T-helper 1 cell treated with Interleukin-12 subunit alpha and Interleukin-12 subunit beta and Interleukin-4 antibody, amounts not matched to agents 30 ng/mL and 1 ng/mL, for 36 hours (primary cell): ENCODE measurements around the gene ABCB6. TPM values are rescaled to one million over a fixed set of nuclear protein-coding genes. Genes with fewer than 3 reads are reported as not detected.

Experiments
- intact Hi-C: fragments of 100-400 bp; cut with micrococcal nuclease; formaldehyde crosslinking; loops from one replicate; pipeline ENCODE4 v1.15.1; 2024
- total RNA-seq: library from RNA; stranded (reverse); gene quantifications from 2 replicates; pipeline ENCODE4 v1.2.3, GENCODE V29; 2022

Gene ABCB6
- total RNA-seq, 1 donor from 2014 or later: 22.7 TPM

GRCh38 chr2:219199470-219200211 lies 19.1 kb downstream of the ABCB6 start:
- intact Hi-C loops: no loop called here

DNA sequence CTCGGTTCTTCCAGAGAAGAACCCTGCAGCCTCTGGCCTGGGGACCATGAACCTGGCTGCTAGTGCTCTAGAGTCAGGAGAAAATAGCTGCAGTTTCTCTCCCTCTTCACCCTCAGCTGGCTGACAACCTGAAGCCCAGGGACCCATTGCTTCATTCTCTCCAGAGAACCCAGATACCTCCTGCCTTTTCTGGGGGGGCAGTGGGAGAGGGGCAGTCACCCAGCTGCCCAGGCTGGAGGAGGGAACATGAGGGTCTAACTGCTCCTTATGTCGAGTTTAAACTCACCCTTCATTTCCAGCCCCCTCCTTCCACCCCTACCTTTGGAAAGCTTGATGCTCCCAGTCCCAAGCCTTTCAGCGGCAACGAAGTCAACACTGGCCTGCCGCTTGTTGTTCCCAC lies 19.8 kb downstream of the ABCB6 start:
- intact Hi-C loops: no loop called here

DNA sequence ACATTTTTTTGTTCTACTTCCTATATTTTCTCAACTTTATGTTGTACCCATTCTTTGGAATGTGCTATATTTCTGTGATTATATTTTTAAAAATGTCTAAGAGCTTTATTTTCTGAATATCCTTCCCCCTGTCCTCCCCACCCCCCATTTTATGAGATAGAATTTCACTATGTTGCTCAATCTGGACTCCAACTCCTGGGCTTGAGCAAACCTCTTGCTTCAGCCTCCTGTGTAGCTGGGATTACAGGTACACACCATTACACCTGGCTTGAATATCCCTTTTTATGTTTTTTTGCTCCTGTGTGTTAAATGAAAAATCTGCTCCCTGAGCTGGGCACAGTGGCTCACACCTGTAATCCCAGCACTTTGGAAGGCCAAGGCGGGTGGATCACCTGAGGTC lies 21.4 kb downstream of the ABCB6 start:
- intact Hi-C loops: no loop called here

GRCh38 chr2:219186754-219187456 lies 31.9 kb downstream of the ABCB6 start:
- intact Hi-C loops: no loop called here

DNA sequence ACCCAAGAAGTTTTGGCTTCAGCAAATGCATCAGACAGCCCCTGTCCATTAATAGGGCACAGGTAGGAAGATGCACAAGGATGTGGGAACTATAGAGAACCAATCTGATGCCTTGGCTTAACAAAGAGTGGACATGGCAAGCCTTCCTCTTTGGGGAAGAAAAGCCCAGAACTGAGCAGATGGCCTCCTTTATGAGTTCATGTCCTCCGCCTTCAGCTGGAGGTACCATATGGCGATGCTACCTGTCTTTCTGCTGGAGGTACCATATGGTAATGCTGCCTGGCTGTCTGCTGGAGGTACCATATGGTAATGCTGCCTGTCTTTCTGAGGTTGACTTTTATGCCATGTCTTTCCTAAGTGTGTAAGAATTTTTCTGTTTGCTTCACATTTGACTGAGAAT lies 34.6 kb downstream of the ABCB6 start:
- intact Hi-C loops: no loop called here

DNA sequence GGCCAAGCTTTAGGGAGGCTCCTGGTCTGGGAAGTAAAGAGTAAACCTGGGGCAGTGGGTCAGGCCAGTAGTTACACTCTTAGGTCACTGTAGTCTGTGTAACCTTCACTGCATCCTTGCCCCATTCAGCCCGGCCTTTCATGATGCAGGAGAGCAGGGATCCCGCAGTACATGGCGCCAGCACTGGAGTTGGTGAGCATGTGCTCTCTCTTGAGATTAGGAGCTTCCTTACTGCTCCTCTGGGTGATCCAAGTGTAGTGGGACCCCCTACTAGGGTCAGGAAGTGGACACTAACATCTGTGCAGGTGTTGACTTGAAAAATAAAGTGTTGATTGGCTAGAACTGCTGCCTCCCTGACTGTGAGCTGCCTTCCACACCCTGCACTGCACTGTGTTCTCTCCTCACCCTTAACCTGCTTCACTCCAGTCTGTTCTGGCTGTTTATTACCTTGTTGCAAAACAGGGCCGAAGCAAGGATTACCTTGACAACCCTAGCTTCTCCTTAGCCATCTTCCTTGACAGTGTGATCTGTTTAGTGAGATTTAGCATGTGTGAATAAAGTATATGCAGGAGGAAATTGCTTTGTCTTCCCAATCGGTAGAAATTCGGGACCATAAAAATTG lies 35.5 kb downstream of the ABCB6 start:
- intact Hi-C loops: no loop called here

DNA sequence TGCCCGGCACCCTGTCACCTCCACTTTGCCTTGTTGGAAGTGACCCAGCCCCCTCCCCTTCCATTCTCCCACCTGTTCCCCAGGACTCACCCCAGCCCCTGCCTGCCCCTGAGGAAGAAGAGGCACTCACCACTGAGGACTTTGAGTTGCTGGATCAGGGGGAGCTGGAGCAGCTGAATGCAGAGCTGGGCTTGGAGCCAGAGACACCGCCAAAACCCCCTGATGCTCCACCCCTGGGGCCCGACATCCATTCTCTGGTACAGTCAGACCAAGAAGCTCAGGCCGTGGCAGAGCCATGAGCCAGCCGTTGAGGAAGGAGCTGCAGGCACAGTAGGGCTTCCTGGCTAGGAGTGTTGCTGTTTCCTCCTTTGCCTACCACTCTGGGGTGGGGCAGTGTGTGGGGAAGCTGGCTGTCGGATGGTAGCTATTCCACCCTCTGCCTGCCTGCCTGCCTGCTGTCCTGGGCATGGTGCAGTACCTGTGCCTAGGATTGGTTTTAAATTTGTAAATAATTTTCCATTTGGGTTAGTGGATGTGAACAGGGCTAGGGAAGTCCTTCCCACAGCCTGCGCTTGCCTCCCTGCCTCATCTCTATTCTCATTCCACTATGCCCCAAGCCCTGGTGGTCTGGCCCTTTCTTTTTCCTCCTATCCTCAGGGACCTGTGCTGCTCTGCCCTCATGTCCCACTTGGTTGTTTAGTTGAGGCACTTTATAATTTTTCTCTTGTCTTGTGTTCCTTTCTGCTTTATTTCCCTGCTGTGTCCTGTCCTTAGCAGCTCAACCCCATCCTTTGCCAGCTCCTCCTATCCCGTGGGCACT lies 36.2 kb downstream of the ABCB6 start:
- intact Hi-C loops: no loop called here

GRCh38 chr2:219181531-219181930 lies 37.2 kb downstream of the ABCB6 start:
- intact Hi-C loops: no loop called here

GRCh38 chr2:219180961-219181360 lies 37.8 kb downstream of the ABCB6 start:
- intact Hi-C loops: no loop called here

DNA sequence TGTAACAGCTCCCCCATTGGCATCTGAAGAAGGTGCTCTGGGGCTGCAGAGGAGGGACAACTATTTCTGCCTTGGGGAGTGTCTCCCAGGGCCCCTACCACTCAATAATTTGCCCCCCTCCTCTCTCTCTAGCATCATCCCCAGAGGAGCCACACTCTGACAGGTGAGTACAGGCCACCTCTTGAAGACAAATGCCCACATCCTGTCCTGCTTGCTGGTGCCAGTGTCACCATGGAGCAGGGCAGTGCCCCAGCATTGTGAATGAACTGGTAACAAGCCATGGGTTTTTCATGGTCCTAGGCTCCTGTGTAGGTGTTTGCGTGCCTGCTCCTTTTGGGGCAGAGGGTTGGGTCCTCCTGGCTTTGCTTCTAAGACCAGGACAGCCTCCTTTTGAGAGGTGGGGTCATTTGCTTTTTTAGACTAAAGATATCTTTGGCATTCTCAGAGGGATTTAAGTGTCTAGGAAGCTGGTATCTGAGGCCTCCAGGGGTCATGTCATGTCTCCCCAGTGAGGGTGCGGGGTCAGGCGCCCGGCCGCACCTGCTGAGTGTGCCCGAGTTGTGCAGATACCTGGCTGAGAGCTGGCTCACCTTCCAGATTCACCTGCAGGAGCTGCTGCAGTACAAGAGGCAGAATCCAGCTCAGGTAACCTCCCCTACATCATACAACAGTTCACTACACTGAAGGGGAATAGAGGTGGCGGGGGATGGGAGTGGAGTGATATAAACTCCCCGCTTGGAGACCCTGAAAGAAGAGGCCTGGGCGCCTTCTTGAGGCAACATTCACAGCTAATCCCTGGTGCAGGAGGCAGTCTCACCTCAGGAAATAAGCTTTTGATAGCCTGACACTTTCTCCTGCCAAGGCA lies 38.9 kb downstream of the ABCB6 start:
- intact Hi-C loops: loop anchor here (2.0 to 5.0 kb wide), 4 partner anchors 363 to 963 kb away; partner anchors contain the start of genes ARPC2, CHPF, CTDSP1 and RNF25

DNA sequence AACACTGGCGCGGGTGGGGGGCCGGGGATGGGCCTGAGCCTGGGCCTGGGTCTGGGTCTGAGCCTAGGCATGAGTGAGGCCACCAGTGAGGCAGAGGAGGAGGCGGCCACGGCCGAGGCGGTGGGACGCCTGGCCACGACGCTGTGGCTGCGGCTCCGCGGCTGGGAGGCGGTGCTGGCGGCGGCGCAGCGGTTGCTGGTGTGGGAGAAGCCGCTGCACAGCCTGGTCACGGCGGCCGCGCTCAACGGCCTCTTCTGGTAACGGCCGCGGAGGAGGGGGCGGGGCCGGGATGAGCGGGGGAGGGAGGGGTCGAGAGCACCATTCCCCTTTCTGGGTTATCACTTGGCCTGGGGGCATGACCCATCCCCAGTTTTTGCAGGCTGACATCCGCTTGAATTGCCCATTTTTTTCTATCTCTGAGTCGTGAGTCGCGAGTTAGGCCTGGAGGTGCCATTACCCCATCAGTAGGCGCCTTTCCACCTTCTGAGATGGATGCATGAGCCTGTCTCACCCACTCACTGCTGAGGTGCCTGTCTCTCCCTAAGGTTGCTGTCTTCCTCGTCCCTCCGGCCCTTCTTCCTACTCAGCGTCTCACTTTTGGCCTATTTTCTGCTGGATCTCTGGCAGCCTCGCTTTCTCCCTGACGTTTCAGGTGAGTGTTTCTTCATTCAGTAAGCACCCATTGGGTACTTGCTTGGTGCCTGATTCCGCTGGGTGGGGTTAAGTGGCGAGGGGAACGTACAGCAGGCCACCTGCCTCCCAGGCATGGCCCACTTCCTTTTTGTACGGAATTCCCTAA lies 40.2 kb downstream of the ABCB6 start:
- intact Hi-C loops: loop anchor here (1.0 to 5.0 kb wide), 10 partner anchors 28 to 961 kb away; partner anchors contain the start of genes ANKZF1, ARPC2, ATG9A and CHPF

GRCh38 chr2:219177552-219178376 lies 41.0 kb downstream of the ABCB6 start, which contains the start of gene RETREG2:
Gene RETREG2, plus strand, starts transcription at chr2:219178275. Its CDS starts 78 bp downstream, at chr2:219178353.
- intact Hi-C loops: loop anchor here (1.0 to 5.0 kb wide), 20 partner anchors 17 to 960 kb away; partner anchors contain the start of genes AAMP, ABCB6, ANKZF1 and ARPC2

DNA sequence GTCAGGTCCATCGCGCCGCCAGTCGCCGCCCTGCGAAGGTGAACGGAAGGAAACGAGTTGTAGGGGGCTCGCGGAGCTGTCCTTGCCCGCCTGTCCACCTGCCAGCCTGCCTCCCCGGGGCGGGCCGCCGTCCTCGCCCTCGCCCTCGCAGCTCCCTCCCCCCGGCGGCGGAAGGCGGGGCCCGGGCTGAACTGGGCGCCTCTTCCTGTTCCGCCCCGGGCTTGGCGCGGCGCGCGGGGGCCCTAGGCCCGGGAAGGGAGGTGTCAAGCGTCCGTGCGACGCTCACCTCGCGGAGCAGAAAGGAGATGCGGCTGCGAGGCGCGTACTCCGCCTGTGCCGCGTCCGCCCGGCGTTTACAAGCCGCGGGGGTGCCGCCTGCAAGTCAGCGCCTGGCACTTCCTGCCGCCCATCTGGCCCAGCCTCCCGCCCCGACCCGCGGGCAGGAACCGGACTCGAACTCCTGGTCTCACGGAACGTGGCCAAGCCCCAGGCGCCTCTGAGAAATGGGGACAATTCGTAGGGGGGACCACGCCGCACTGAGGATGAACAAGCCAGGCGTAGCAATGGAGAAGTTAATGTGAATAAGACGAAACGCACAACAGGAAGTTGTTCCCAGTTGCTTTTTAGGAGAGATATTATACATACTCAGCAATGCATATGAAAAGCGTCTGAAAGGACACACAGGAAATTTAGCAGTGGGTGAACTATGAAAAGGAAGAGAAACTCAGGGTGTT lies 41.8 kb downstream of the ABCB6 start, which contains the start of gene CNPPD1:
CNPPD1 (minus strand) TSS at position 108 of the 734 bp plus-strand sequence; CDS start at position 11, 97 bp downstream.
- intact Hi-C loops: loop anchor here (1.0 to 5.0 kb wide), 14 partner anchors 17 to 960 kb away; partner anchors contain the start of genes AAMP, ABCB6, ARPC2 and CNOT9

- intact Hi-C loops: loop anchor here (1.0 to 5.0 kb wide), 9 partner anchors 43 to 959 kb away; partner anchors contain the start of genes ABCB6, ARPC2, CNOT9 and CTDSP1
Measured at GRCh38 chr2:219175928-219176817, 42.6 kb downstream of the ABCB6 start.

- intact Hi-C loops: loop anchor here (5.0 kb wide), 3 partner anchors 503 to 958 kb away; partner anchors contain the start of genes ARPC2, CTDSP1, RNF25 and STK36
Measured at GRCh38 chr2:219175486-219175885, 43.3 kb downstream of the ABCB6 start.

DNA sequence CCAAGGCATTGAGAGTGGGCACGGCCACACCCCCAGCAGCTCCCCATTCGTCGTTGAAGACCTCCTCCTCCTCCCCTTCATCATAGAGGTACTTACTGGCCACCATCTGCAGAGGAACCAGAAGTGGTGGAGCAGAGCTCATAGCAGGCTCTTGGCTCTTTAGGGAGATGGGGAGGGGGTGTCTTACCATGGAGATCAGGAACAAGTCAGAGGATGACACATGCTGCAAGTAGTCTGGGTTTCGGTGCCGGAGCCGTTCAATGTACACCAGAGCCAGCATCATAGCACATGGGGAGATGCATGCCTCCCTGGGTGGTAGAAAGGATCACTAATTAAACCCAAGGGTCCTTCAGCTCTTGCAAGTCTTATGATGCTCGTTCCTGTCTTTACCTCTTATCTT lies 44.0 kb downstream of the ABCB6 start:
- intact Hi-C loops: loop anchor here (5.0 kb wide), 3 partner anchors 502 to 958 kb away; partner anchors contain the start of genes ARPC2, CTDSP1, RNF25 and STK36
